A673 (cell line): ENCODE results near the gene MAPRE3.

Experiments used
- CTCF ChIP-seq: fragments of 300-800, 200-600 bp; sonication (generic); conservative IDR thresholded peaks from 2 replicates; pipeline ENCODE4 v1.5.1; 2017; ENCODE audit warnings: low read depth, mild to moderate bottlenecking, antibody characterized with exemption, low read length, moderate library complexity, mixed read lengths
- EZH2 ChIP-seq: fragments of 200-600 bp; sonication (generic); IDR thresholded peaks from 2 replicates; pipeline ENCODE4 v1.6.1; 2017; ENCODE audit warnings: borderline replicate concordance, low read depth, mild to moderate bottlenecking, mixed read lengths, antibody characterized with exemption, low read length; ENCODE audit not compliant: poor library complexity, severe bottlenecking

GRCh38 chr2:27019459-27019858 lies 49.0 kb downstream of the MAPRE3 start:
- TF ChIP-seq CTCF (no peak), EZH2 (no peak)
